Glomerular visceral epithelial cell (primary cell): Measurements from ENCODE around the gene EID1.

Source experiments
- DNase-seq: peaks from one replicate; pipeline ENCODE4 v3.0.0-alpha.2; 2016; ENCODE audit errors: extremely low spot score

Gene EID1

DNA sequence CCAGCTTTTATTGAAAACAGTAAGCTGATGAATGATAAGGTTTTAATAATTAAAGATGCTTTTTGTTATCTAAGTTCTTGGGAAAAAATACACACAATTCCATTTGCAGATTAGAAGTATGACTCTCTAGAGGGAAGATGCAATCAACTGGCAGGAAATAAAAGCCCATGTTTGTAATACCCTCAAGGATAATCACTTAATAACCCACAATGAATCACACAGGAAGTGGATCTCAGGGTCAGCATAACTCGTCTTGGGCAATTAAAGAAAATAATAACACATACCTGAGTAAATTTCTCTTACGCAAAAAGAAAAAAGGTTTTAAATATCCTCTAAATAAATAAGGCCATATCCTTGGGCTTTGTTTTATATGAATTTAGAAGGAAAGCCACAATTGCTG is 9.4 kb upstream of the EID1 start:
- DNase-seq = no peak

DNA sequence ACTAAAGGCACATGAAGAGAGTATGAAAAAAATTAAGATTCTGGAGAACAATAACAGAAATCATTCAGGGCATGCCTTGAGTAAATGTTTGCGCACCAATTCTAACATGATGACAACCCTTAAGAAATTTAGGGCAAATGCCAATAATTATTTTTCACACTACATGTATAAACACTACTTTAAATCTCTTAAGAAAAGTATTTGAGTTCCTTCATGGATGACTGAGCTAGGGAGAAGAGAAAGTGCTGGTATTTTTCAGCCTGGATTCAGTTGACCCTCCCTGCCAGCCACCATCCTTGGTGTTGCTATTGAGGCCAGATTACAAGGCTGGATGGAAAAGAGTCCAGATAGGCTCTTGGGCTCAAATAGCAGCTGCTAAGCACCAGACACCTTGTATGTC is 8.0 kb upstream of the EID1 start:
- DNase-seq = no peak

DNA sequence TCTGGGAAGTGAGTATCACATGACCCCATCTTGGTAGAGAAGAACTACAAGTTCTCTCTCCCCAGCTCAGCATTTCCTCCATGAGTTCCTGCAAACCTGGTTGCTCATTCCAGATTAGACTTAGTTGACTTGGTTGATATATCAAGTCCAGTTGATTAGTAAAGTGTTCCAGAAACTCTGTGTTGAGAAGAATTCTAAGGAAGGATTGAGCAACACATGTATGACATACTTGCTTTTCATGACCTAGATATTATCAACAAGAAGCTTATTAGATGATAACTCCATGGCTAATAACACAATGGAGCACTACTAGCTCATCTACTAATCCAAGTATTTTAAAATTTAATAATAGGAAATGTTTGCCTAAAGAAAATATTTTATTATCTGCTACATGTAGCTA is 6.4 kb upstream of the EID1 start:
- DNase-seq = no peak

DNA sequence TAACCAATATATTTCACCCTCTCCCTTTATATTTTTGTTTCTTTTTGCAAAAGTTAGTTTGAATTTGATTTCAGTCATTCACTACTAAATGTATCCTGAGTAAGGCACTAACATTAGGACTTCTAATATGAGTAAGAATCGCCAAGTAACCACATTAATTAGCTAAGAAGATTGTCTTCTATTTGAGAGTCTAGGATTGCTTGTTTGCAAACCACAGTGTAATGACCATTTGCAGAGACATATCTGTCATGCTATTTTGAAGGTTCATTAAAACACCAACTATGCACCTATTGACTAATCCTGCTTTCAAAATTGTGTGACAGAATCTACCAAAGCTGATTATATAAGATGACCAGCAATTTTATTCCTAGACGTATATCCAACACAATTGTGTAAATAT is 5.3 kb upstream of the EID1 start:
- no peak for DNase-seq

DNA sequence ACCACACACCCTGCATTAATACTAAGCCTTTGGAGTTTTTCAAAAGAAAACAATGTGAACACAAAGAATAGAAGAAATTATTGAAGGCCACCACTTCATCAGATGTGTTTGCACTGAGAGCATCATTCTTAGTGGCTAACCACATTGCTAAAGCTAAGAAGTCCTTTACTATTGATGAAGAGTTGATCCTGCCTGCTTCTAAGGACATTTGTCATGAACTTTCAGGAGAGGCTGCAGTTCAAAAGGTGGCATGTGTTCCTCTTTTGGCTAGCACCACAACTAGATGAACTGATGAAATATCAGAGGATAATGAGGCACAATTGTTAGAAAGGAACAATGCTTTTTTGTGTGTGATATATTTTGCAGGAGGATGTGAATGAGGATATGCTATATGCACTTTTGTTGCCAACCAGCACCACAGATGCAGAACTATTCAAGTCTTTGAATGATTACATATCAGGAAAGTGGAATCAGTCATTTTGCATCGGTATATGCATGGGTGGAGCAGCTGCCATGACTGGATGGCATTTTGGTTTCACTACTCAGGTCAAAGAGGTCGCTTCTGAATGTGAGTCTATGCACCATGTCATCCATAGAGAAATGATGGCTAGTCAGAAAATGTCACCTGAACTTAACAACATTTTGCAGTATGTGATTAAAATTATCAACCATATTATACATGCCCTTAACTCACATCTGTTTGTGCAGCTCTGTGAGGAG is 2.5 kb upstream of the EID1 start:
- DNase-seq = no peak

DNA sequence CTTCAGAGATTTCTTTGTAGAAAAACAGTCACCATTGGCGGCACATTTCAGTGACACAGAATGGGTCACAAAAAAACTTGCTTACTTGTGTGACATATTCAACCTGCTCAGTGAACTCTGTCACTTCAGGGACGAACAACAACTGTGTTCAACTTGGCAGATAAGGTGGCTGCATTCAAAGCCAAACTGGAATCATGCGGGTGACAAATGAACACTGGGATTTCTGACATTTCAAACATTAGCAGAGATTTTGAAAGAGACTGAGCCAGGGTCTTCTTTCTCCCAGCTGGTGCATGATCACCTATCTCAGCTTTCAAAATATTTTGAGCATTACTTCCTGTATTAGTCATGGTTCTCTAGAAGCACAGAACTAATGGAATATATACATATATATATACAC is 1.9 kb upstream of the EID1 start:
- no peak for DNase-seq

DNA sequence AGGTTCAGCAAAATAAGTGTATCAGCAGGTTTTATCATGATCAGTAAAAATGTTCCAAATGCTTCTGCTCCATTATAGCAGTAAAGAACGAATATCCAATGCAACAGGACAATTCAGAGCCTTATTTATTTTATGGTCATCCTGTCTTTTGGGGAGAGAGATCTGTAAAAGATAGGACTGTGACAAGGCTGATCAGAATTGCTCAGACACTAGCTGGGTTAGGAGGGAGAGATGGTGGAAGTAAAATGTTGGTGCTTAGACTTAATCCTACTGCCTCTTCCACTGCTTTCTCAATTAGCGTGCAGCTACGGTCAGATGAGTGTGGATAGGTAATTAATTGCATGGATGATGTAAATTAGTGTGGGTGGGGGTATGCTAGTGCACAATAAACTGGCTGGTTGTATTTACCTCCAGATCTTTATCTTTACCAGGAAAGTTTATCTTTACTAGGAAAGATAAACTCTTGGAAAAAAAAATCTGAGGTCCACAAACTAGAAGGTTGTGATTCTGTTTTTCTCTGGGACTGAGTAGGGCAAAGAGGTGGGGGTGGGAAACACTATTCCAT is 2.2 kb downstream of the EID1 start:
- DNase-seq = no peak

DNA sequence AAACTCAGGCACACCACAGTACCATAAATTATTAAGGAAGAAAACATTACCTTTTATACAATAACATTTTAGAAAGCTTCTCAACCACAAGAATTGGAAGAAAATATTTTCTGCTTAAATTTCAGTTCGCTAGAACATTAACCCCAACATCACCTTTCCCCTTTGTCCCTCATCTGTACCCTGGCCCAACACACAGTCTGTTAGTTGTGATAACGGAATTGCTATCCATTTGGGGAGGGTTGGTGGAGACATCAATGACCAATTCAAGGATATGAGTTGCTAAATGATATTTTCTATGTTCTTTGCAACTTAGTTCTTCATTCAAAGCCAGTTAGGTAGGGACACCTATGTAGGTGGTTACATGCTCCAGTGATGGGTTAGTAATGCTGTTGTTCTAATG is 5.8 kb downstream of the EID1 start:
- DNase-seq = no peak

DNA sequence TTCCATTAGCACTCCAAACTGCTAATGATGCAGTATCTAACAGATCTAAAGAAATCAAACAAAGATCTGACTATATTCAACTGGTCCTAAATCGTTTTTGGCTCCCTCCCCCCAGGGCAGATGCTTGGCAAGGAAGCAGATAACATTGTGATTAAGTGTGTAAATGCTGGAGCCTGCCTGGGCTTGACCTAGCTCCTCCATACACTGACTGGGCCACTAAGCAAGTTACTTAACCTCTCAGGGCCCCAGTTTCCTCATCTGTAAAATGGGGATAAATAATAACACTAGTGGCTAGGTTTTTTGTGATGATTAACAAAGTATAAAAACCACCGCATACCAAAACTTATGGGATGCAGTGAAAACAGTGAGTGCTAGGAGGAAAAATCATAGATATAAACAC is 9.2 kb downstream of the EID1 start:
- DNase-seq = no peak

DNA sequence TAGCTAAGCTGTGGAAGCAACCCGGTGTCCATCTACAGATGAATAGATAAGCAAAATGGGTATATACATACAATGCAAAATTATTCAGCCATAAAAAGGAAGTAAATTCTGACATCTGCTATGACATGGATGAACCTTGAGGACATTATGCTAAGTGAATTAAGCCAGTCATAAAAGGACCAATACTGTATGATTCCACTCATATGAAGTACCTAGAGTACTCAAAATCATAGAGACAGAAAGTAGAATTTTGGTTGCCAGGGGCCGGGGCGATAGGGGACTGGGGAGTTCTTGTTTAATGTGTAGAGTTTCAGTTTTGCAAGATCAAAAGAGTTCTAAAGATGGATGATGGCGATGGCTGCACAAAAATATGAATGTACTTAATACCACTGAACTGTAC is 10.3 kb downstream of the EID1 start:
- no peak for DNase-seq

DNA sequence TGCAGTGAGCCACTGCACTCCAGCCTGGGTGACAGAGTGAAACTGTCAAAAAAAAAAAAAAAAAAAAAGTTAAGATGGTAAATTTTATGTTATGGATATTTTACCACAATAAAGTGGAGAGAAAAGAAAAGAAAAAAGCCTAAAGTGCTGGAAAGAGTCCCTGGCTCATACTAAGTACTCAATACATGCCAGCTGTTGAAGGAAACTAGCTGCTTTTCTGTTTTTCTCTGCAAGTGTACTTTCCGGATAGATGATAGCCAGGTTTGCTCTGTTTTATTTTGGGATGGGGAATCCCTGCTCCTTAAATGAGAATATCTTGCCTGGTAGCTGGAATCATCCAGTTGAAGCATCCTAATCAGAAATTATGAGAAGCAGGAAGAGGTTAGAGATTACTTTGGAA is 10.9 kb downstream of the EID1 start:
- no peak for DNase-seq

DNA sequence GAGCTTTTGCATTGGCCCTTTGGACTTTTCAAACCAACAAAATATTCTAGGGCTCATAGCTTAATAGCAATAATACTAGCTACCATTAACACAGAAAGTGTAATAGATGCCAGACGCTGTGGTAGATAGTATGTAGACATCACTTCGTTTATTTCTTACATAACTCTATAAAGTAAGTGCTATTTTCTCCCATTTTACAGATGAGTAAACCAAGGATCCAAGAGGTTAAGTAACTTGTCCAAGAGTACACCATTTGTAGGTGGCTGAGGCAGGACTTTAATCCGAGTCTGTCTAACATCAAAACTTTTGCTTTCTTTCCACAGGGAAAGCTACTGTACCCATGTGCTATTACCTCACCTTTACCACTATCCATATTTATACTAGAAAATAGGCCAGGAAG is 12.0 kb downstream of the EID1 start:
- no peak for DNase-seq

DNA sequence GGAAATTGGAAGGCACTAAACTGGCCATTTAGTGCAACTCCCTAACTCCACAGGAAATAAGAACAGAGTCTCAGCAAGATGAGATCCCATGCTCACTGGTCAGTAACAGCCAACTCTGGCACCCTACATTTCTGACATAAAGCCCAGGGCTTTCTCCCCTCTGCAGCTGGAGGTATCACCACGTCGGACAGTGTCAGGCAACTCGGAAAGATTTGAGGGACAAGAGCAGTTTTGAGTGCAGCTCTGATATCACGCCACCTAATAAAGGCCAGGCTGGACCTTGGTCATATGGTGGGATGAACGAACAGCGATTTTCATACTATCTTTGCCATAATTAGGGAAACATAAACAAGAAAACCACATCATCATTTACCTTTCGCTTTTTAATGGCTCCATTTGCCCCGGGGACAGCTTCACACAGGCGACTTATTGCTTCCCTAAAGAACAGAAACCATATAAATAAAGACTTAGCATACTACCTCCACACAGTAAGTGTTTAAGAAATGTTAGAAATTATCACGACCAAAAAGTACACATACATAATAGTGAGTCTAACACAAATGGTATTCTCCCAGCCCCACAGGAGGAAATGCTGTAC is 12.5 kb downstream of the EID1 start:
- DNase-seq = no peak

DNA sequence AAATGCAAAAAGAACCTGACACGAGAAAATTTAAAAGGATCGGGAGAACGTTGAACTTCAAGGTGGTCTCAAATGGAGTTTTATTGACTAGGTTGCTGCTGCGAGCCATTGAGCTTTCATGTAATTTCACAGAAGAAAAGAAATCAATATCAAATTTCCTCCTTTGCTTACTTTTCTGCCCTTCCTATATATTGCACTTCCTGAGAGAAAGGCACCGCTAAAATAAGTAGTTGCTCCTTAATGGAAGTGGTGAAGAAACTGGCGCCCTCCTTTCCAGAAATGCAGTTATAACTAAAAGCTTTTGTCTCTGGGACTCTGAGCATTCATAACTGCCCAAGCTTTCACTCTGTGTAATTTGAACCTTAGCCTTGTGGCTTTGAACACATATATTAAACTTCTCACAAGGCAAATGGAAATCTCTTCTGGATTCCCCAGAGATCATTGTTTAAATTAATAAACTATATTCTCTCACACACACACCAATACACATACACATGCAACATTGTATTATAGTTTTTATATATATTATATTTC is 13.4 kb downstream of the EID1 start:
- no peak for DNase-seq

DNA sequence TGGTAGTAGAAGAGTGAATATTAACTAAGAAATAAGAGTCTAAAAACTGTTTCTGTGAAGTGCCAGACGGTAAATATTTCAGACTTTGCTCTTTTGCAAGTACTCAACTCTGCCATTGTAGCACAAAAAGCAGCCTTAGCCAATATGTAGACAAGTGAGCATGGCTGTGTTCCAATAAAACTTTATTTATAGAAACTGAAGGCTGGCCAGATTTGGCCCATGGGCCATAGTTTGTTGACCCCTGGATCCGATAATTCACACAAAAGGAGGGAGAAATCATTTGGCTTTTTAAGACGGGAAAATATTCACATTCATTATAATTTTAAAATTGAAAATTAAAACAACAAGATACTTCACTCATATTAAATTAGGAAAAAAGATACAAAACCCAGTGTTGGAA is 15.4 kb downstream of the EID1 start:
- DNase-seq = no peak

DNA sequence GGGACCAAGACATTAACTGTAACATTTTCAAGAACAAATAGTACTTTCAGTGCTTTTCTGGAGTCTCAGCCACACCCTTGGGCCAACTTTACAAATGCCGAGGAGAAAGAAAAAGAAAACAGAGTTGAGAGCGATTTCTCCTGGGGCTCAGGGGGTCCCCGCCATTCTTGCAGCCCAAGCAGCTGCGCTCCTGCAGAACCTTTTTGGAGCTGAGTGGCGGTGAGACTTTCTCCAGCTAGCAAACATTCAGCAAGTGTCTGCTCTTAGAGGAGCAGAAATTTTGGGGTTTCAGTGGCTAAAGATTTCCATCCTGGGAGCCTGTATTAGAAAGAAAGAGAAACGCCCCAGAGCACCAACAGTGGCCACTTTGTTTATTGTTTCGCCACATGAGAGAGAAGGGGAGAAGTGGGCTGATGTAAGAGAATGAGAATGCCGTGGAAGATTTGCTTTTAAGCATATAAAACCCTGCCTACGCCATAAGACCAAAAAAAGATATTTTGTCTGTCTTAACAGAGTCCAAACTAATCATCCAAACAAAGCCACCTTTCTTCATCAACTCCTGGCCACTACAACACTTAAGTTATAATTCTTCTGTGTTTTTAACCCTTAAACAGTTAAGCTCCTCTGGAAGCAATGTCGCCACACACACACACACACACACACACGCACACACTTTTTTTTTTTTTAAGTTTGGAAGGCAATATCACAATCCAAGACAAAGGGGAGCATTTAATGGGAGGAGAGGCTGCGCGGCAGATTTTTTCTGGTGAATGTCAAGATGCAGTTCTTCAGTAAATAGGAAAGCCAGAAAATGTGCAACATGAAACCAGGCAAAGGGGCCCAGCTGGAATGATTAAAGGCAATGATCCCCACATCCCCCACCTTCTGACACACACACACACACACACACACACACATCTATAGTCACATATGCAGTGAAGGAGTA is 19.2 kb downstream of the EID1 start:
- no peak for DNase-seq

DNA sequence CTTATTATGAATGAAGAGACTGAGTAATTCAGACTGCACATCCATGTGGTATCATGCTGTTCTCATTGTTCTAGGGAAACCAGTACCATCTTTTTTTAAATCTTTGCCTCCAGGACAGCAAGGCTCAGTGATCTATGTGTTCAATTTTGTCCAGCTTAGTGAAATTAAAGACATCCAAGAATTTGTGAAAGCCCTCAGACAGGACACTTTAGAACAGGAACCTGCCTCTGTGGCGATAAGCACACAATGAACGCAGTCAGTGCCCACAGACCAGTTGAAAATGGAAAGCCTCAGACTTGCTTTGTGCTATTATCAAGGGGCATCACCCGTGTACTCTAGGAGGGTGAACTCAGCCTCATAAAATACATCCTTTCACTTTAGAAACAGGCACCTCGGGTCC is 20.1 kb downstream of the EID1 start:
- no peak for DNase-seq

DNA sequence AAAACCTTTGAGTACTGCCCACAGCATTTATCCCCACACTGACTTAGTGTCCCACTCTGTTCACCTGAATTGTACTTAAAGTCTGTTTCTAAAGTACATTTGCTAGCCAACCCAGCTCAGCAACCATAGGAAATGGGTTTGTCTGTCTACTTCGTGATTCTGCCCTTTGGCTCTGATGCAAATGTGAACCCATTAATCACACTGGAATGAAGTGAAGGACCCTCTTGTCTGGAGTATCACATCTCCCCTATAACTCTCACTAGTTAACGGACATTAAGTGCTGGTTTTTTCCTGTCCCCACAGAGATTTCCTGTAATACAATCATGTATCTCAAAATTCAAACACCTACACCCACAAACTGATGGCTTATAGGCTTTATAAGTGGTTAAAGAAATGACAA is 20.5 kb downstream of the EID1 start:
- no peak for DNase-seq

DNA sequence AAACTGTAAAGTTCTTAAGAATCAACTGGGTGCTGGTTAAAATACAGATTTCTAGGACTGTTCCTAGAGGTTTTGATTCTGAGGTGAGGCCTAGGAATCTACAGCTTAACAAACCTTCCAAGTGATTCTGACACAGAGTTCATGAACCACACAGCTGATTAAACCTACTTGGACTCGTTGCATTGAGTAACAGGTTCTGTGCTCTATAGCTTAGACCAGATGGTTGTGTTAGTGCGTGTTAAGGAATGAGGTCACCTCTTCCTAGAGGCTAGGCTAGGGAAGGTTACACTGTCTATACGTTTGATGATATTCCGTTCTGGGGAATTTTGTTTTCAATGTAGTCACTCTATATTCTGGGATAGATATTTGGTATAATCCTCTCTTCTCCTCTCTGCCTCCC is 21.9 kb downstream of the EID1 start:
- no peak for DNase-seq

DNA sequence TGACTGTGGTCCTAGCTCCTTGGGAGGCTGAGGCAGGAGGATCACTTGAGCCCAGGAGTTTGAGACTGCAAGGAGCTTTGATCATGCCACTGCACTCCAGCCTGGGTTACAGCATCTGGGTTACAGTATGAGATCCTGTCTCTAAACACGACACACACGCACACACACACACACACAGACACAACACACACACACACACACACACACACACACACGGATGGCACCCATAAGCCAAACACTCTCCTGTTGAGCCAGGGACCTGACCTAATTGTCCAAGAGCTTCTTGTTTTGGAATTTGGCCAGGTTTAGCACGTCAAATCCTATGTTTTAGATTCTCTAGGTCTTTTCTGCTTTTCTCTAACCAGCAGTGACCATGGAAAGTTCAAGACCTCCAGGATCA is 26.8 kb downstream of the EID1 start:
- DNase-seq = no peak

DNA sequence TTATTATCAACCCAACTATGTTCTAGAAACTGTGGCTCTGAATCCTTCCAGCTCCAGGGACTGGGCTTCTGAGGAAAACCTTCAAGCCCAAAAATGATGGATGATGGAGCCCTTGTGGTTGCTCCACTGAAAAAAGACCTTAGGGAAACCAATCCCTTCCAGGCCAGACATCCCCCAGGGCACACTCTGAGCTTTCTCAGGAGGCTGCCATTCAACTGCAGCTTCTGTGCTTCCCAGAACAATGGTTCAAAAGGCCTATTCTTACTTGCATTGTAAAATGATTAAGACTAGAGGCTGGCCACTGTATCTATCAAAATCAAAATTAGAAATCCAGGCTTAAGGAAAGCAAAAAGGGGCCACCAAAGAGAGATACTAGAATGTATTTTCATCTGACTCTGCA is 27.3 kb downstream of the EID1 start:
- no peak for DNase-seq

DNA sequence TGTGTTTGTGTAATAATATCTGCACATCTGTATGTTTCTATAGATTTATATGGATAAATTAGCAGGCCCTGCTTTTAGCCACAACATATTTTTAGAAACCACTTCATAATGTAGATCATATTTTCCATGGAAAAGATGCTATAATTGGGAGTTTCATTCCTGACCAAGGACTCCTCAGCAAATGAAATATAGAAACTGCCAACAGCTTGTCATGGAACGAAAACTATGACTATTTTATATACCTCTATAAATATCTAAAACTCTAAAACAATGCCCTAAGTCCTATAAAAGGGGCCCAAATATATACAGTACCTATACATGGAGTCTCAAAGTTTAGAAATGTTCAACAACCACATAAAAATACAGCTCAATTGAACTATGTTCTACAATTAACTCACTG is 27.9 kb downstream of the EID1 start:
- no peak for DNase-seq
